ENCODE results near the gene ARHGAP31. TPM values are rescaled to one million over a fixed set of nuclear protein-coding genes. Genes with fewer than 3 reads are reported as not detected.

Gene ARHGAP31
- total and polyA plus RNA-seq, 12 donors: 10.6 to 71.1 (median 35.9) TPM

- ATAC-seq: peak; percentile 92 to 96 (median 94)
- peak overlapping the region; percentile 1 to 71 (median 62) for H3K4me3 ChIP-seq
- 4% methylated on average over 71 of the region's 71 CpGs for WGBS, 2 donors
- peaks cover 2 to 98% (median 62%) of the 10 kb centered on the region in 9 donors for H3K4me1 ChIP-seq
- H3K36me3 ChIP-seq: no peaks in the 10 kb centered on the region
- H3K27me3 ChIP-seq: no peaks in the 10 kb centered on the region
- peak overlapping the region; percentile 46 to 97 (median 94) for H3K27ac ChIP-seq
- intact Hi-C loops (cut with DNase I): loop anchor here in 3 of 10 donors (1.0 to 5.0 kb wide), 3 partner anchors 29 to 46 kb away; partner anchors contain the start of gene ARHGAP31 (in 1 of the 3)
- peak; percentile 89 to 90 for DNase-seq
- TF ChIP-seq CTCF (IDR thresholded peaks at IDR 0.05): peak in 5 of 9 donors; percentile 3 to 54 (median 42)
- no peaks in the 10 kb centered on the region for H3K9me3 ChIP-seq
Observed at GRCh38 chr3:119322835-119323722, 28.9 kb downstream of the ARHGAP31 start.

- Histone ChIP-seq H3K4me3 (peak overlapping the region in 9 of 10 donors; percentile 43 to 71 (median 65)), H3K9me3 (no peaks in the 10 kb centered on the region), H3K36me3 (peaks cover 0 to 6% (median 0%) of the 10 kb centered on the region in 9 donors), H3K4me1 (peaks cover 2 to 96% (median 55%) of the 10 kb centered on the region in 9 donors), H3K27ac (peak overlapping the region in 9 of 10 donors; percentile 78 to 97 (median 95)), H3K27me3 (no peaks in the 10 kb centered on the region)
- ATAC-seq (no peak), DNase-seq (no peak)
- TF ChIP-seq CTCF (IDR thresholded peaks at IDR 0.05): no peak
- WGBS, 2 donors: 54 to 62% methylated on average over 8 of the region's 8 CpGs
- intact Hi-C loops (cut with DNase I): loop anchor here in 3 of 10 donors (1.0 to 5.0 kb wide), 3 partner anchors 29 to 46 kb away; partner anchors contain the start of gene ARHGAP31 (in 1 of the 3)
Observed at GRCh38 chr3:119323723-119324085, 29.5 kb downstream of the ARHGAP31 start.

DNA sequence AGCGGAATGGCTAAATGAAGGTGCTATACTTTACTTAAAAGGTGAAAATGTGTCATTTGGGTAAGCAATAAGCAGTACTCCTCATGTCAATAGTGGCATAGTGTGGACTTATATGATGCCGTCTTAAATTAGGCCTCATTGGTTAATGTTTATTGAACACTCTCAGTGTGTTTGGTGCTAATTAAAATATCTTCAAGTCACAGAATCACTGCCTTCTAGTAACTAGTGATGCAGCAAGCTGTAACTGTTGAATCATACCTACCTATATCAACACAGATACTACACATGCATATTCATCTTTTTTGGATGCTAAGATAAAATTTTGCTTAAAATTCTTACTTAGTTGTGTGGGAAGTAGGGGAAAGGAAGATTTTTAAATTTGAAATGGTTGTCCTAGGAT lies 30.7 kb downstream of the ARHGAP31 start:
- H3K27ac ChIP-seq: peak overlapping the region in 3 of 10 donors; percentile 7 to 97 (median 95)
- ATAC-seq: no peak

More for the DNA sequence above, 30.7 kb downstream of the ARHGAP31 start:
- 82 to 88% methylated on average over 2 of the region's 2 CpGs for WGBS, 2 donors
- Histone ChIP-seq H3K4me1 (peaks cover 2 to 96% (median 56%) of the 10 kb centered on the region in 9 donors), H3K4me3 (no peak overlapping the region), H3K27me3 (no peaks in the 10 kb centered on the region), H3K9me3 (no peaks in the 10 kb centered on the region), H3K36me3 (peaks cover 0 to 18% (median 0%) of the 10 kb centered on the region in 9 donors)
- intact Hi-C loops (cut with DNase I): loop anchor here in 1 of 10 donors (5.0 kb wide), 1 partner anchor 48 kb away; no protein-coding TSS in a partner anchor
- TF ChIP-seq CTCF (IDR thresholded peaks at IDR 0.05): no peak
- DNase-seq: no peak
